K562 (cell line): ENCODE results near the gene KHNYN. TPM values are rescaled to one million over a fixed set of nuclear protein-coding genes. Genes with fewer than 3 reads are reported as not detected.

ENCODE experiments used
- ARID2 ChIP-seq: fragments of 450-650 bp; IDR thresholded peaks from 2 replicates; pipeline ENCODE4 v1.6.1; 2017; ENCODE audit warnings: antibody characterized with exemption, mild to moderate bottlenecking
- ETV1 ChIP-seq: fragments of 450-650 bp; conservative IDR thresholded peaks from 2 replicates; pipeline ENCODE4 v1.6.1; 2016; ENCODE audit warnings: missing genetic modification characterization, control low read depth, low read depth, missing compliant biosample characterization
- FOXJ2 ChIP-seq: fragments of 200-800 bp; sonication (Bioruptor generic); IDR thresholded peaks from 2 replicates; pipeline ENCODE4 v1.6.1; 2016; ENCODE audit warnings: missing genetic modification characterization, missing compliant biosample characterization
- FOXK1 ChIP-seq: sonication (generic); formaldehyde crosslinking; IDR thresholded peaks from 2 replicates; pipeline ENCODE4 v1.8.0; 2022; ENCODE audit warnings: missing genetic modification reagents, mild to moderate bottlenecking, borderline replicate concordance
- GABPA ChIP-seq: fragments of 200-800 bp; sonication (Bioruptor generic); conservative IDR thresholded peaks from 2 replicates; pipeline ENCODE4 v1.6.1; 2016; ENCODE audit warnings: low read depth, missing genetic modification characterization, missing compliant biosample characterization
- KDM1A ChIP-seq, 2 experiments: fragments of 450-650 bp; IDR thresholded peaks; 2 replicates each; pipeline ENCODE4 v1.6.1; 2016; ENCODE audit warnings: mild to moderate bottlenecking in 2 of 2
- KDM5B ChIP-seq: fragments of 200-600 bp; sonication (generic); IDR thresholded peaks from 2 replicates; pipeline ENCODE4 v1.6.1; 2012; ENCODE audit warnings: low read depth, mild to moderate bottlenecking, moderate library complexity, low read length, control low read depth, inconsistent platforms; ENCODE audit not compliant: insufficient replicate concordance
- KHSRP ChIP-seq: fragments of 450-650 bp; IDR thresholded peaks from 2 replicates; pipeline ENCODE4 v1.6.1; 2017
- KLF13 ChIP-seq: fragments of 450-650 bp; IDR thresholded peaks from 2 replicates; pipeline ENCODE4 v1.6.1; 2016; ENCODE audit warnings: missing genetic modification characterization, low read depth, mild to moderate bottlenecking, missing compliant biosample characterization, moderate library complexity, borderline replicate concordance
- PHF8 ChIP-seq: fragments of 200-600 bp; sonication (generic); IDR thresholded peaks from 2 replicates; pipeline ENCODE4 v1.6.1; 2012; ENCODE audit warnings: mixed run types, mild to moderate bottlenecking, inconsistent platforms, low read length, moderate library complexity, borderline replicate concordance
- RFX5 ChIP-seq: IDR thresholded peaks from 2 replicates; pipeline ENCODE4 v1.6.1; 2011; ENCODE audit warnings: low read depth, mild to moderate bottlenecking, improper control_type of control experiment, low read length
- ZNF133 ChIP-seq: fragments of 250-450 bp; sonication (Bioruptor Pico); IDR thresholded peaks from 2 replicates; pipeline ENCODE4 v1.4.0; 2020; ENCODE audit warnings: mild to moderate bottlenecking
- polyA plus RNA-seq, 8 experiments: library from polyadenylated mRNA; depleted of rRNA in 4 of 8; stranded (reverse) in 5 of 8; unstranded in 3 of 8; fragments of >200 nt; fragmentation: Nextera tagmentation in 2 of 8; fragmentation: Illumina TruSeq in 1 of 8; extraction: Ambion mirVana in 2 of 8; extraction: Trizol in 1 of 8; gene quantifications; 2 replicates each; pipeline versions ENCODE4 v1.2.1 to v1.2.3, GENCODE V29; 2011 to 2014; ENCODE audit warnings: inconsistent platforms in 1 of 8, missing spikeins in 1 of 8
- total RNA-seq, 7 experiments: library from RNA; depleted of rRNA in 6 of 7; stranded (reverse); fragments of >200 nt in 6 of 7; fragmentation: Illumina TruSeq in 2 of 7; extraction: Trizol in 2 of 7; gene quantifications; 2 replicates each; pipeline versions ENCODE4 v1.2.1 to v1.2.3, GENCODE V29; 2011 to 2021; ENCODE audit warnings: low replicate concordance in 1 of 7
- TF ChIP-seq, protein P1 (sequence below), 3 experiments: IDR thresholded peaks in 2 of 3; conservative IDR thresholded peaks in 1 of 3; 2 replicates each; pipeline ENCODE4 v1.5.1; 2011 to 2012; ENCODE audit warnings: low read length in 3 of 3, mild to moderate bottlenecking in 3 of 3, control low read depth in 2 of 3, improper control_type of control experiment in 1 of 3, inconsistent platforms in 1 of 3, low read depth in 1 of 3, mixed read lengths in 1 of 3, moderate library complexity in 1 of 3; ENCODE audit not compliant: insufficient read depth in 2 of 3
- TF ChIP-seq, protein P2 (sequence below), 3 experiments: fragments of 200-800 bp in 1 of 3; sonication (Bioruptor generic) in 1 of 3; sonication (generic) in 1 of 3; formaldehyde crosslinking in 1 of 3; IDR thresholded peaks; 2 replicates each; pipeline versions ENCODE4 v1.6.1 to v1.8.0; 2016 to 2022; ENCODE audit warnings: mild to moderate bottlenecking in 2 of 3, missing compliant biosample characterization in 2 of 3, missing genetic modification characterization in 2 of 3, missing genetic modification reagents in 1 of 3

Gene KHNYN
- total and polyA plus RNA-seq, 9 of the 15 experiments (the other 6 are each of a cell fraction or from before 2014, with no cell fraction given): 0.76 to 26.0 (median 14.1) TPM

DNA sequence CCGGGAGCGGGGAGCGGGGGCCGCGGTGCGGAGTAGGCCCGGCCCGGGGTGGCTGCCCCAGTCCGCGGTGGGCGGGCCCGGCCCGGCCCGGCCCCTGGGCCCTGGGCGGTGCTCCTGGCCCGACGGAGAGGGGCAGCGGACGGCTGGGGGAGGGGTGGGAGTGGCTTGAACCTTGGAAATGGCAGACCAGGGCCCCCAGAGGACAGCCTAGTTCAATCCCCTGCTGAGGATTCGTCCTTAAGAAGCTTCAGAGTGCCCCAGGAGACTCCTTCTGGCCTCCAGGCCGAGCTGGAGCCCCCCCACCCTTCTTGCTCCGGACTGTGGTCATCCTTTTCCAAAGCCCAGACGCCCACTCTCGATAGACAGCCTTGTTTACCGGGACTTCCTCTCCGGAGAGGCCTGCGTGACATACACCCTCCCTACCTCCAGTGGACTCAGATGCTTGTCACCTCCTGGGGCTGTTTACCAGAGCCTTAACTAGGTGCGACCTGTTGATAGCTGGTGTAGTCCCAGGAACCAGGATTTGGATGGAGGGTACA lies 458 bp downstream of the KHNYN start (continued):
- TF ChIP-seq KLF13 (tag) (no peak), KDM5B (peak; percentile 41), GABPA (tag) (peak; percentile 57), KDM1A (IDR thresholded peaks at IDR 0.05) (no peak), FOXJ2 (tag) (0 out of 2 replicates have a peak, but pooled peaks have one; percentile 36), RFX5 (no peak), ARID2 (no peak), FOXK1 (peak; percentile 23; the same call in 1 of the 2 replicates), ETV1 (tag) (no peak), PHF8 (peak; percentile 1; the same call in 1 of the 2 replicates), KHSRP (no peak), ZNF133 (CRISPR knock-in tag) (no peak)
- TF ChIP-seq, protein P1, sequence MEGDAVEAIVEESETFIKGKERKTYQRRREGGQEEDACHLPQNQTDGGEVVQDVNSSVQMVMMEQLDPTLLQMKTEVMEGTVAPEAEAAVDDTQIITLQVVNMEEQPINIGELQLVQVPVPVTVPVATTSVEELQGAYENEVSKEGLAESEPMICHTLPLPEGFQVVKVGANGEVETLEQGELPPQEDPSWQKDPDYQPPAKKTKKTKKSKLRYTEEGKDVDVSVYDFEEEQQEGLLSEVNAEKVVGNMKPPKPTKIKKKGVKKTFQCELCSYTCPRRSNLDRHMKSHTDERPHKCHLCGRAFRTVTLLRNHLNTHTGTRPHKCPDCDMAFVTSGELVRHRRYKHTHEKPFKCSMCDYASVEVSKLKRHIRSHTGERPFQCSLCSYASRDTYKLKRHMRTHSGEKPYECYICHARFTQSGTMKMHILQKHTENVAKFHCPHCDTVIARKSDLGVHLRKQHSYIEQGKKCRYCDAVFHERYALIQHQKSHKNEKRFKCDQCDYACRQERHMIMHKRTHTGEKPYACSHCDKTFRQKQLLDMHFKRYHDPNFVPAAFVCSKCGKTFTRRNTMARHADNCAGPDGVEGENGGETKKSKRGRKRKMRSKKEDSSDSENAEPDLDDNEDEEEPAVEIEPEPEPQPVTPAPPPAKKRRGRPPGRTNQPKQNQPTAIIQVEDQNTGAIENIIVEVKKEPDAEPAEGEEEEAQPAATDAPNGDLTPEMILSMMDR (IDR thresholded peaks at IDR 0.05 in 2 of 3, conservative IDR thresholded peaks at IDR 0.05 in 1 of 3; ENCODE audit: insufficient read depth in 2 of 3, low read depth in 1 of 3, low read length in 3 of 3): no peak
- TF ChIP-seq, protein P2, sequence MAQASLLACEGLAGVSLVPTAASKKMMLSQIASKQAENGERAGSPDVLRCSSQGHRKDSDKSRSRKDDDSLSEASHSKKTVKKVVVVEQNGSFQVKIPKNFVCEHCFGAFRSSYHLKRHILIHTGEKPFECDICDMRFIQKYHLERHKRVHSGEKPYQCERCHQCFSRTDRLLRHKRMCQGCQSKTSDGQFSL (CRISPR knock-in tag; IDR thresholded peaks at IDR 0.05): peak; percentile 78
- TF ChIP-seq, protein P2 (tag; IDR thresholded peaks at IDR 0.05): no peak; a peak in 1 of 4 replicates
